ENCODE measurements around the gene AQP12A. TPM values are rescaled to one million over a fixed set of nuclear protein-coding genes. Genes with fewer than 3 reads are reported as not detected.

AQP12A gene
- total and polyA plus RNA-seq, 2 donors (not counting 1 experiment from before 2014, with no cell fraction given): not detected

DNA sequence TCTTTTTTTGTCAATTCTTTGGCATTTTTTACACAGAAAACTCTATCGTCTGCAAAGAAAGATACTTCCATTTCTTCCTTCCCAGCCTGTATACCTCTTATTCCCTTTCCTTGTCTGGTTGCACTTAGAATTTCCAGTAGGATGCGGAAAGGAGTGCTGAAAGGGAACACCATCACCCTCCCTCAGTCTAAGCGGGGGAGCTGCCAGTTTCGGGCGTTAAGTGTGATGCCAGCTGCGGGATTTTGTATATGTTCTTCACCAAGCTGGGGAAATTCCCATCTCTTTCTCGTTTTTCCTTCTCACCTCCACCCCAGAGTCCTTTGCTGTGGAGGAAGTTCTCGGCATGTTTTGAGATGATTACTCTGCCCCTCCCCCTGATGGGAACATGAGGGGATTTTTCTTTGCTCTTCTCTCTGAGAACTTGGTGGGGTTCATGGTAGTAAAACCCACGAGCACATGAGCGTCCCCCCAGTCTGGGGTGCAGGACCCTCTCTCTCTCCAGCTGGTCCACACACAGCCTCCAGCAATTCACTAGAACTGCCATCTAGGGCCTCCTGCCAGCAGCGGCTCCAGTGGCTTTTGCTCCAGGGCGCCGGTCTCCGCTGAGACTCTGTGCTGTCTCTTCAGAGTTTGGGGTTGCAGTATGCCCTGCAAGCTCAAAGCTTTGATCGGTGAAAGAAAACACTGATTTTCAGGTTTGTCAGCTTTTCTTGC, 15.5 kb downstream of the AQP12A start:
- Histone ChIP-seq H3K79me2 (ENCODE audit: control insufficient read depth, insufficient read depth, low read length) (no peaks in the 10 kb centered on the region), H3K9me3 (ENCODE audit: control insufficient read depth, insufficient read depth, low read depth, low read length) (no peaks in the 10 kb centered on the region)
- TF ChIP-seq CTCF (conservative IDR thresholded peaks at IDR 0.05 in 1 of 2, IDR thresholded peaks at IDR 0.05 in 1 of 2; ENCODE audit: low read depth in 1 of 2, low read length in 2 of 2): no peak
- no peak for TF ChIP-seq EZH2 (IDR thresholded peaks at IDR 0.05; ENCODE audit: low read length, missing control alignments)

DNA sequence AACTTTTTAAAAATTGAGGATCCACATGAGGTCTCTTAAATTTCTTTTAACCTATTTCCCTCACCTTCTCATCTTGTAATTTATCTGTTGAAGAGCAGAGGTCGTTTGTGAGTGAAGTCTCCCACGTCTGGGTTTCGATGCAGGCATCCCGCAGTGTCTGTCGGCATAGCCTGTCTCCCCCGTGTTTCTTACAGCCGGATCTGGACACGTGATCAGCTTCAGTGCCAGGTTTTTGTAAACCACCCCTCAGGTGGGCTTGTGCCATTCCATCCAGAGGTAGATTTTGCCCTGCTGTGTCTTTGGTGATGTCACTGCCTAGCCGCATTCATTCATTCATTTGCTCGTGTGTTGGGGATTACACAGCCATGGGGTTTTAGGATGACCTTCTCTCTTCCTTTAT, 16.2 kb downstream of the AQP12A start:
- H3K79me2 ChIP-seq (ENCODE audit: control insufficient read depth, insufficient read depth, low read length): no peaks in the 10 kb centered on the region
- DNase-seq (ENCODE audit: low read depth in 2 of 2): no peak
- no peaks in the 10 kb centered on the region for H3K4me1 ChIP-seq (ENCODE audit: control insufficient read depth, extremely low read depth, insufficient read depth, low read length)
- no peaks in the 10 kb centered on the region for H4K20me1 ChIP-seq (ENCODE audit: control insufficient read depth, extremely low read depth, insufficient read depth, low read length)
- no peak overlapping the region for H3K9ac ChIP-seq (ENCODE audit: insufficient read depth, low read length)
- no peak overlapping the region for H3K4me3 ChIP-seq (replicated peaks in 1 of 4; ENCODE audit: control extremely low read depth in 1 of 4, insufficient read depth in 1 of 4, low read depth in 3 of 4, low read length in 4 of 4)
- H2AFZ ChIP-seq (ENCODE audit: low read length): no peak overlapping the region
- no peak for TF ChIP-seq EZH2 (IDR thresholded peaks at IDR 0.05; ENCODE audit: low read length, missing control alignments)
- TF ChIP-seq CTCF (conservative IDR thresholded peaks at IDR 0.05 in 1 of 2, IDR thresholded peaks at IDR 0.05 in 1 of 2; ENCODE audit: low read depth in 1 of 2, low read length in 2 of 2): no peak
- H3K9me3 ChIP-seq (ENCODE audit: control insufficient read depth, insufficient read depth, low read depth, low read length): no peaks in the 10 kb centered on the region
- H3K27ac ChIP-seq (ENCODE audit: insufficient read depth, low read length): no peak overlapping the region
- H3K27me3 ChIP-seq (ENCODE audit: control insufficient read depth, insufficient read depth, low read length): peaks cover 15% of the 10 kb centered on the region
- no peak overlapping the region for H3K4me2 ChIP-seq (ENCODE audit: extremely low read depth, insufficient read depth, low read length)
- H3K36me3 ChIP-seq (ENCODE audit: control insufficient read depth, insufficient read depth, low read length): no peaks in the 10 kb centered on the region

More for the DNA sequence above, 15.5 kb downstream of the AQP12A start:
- H3K36me3 ChIP-seq (ENCODE audit: control insufficient read depth, insufficient read depth, low read length): no peaks in the 10 kb centered on the region
- DNase-seq (ENCODE audit: low read depth in 2 of 2): no peak
- H3K4me2 ChIP-seq (ENCODE audit: extremely low read depth, insufficient read depth, low read length): no peak overlapping the region
- no peak overlapping the region for H3K9ac ChIP-seq (ENCODE audit: insufficient read depth, low read length)
- no peaks in the 10 kb centered on the region for H3K4me1 ChIP-seq (ENCODE audit: control insufficient read depth, extremely low read depth, insufficient read depth, low read length)
- H2AFZ ChIP-seq (ENCODE audit: low read length): no peak overlapping the region
- no peaks in the 10 kb centered on the region for H4K20me1 ChIP-seq (ENCODE audit: control insufficient read depth, extremely low read depth, insufficient read depth, low read length)
- peaks cover 15% of the 10 kb centered on the region for H3K27me3 ChIP-seq (ENCODE audit: control insufficient read depth, insufficient read depth, low read length)
- H3K4me3 ChIP-seq (replicated peaks in 1 of 4; ENCODE audit: control extremely low read depth in 1 of 4, insufficient read depth in 1 of 4, low read depth in 3 of 4, low read length in 4 of 4): no peak overlapping the region
- no peak overlapping the region for H3K27ac ChIP-seq (ENCODE audit: insufficient read depth, low read length)

GRCh38 chr2:240708457-240708856, 16.8 kb downstream of the AQP12A start:
- TF ChIP-seq CTCF (conservative IDR thresholded peaks at IDR 0.05 in 1 of 2, IDR thresholded peaks at IDR 0.05 in 1 of 2; ENCODE audit: low read depth in 1 of 2, low read length in 2 of 2): no peak
- no peak for TF ChIP-seq EZH2 (IDR thresholded peaks at IDR 0.05; ENCODE audit: low read length, missing control alignments)
- H3K27me3 ChIP-seq (ENCODE audit: control insufficient read depth, insufficient read depth, low read length): peaks cover 15% of the 10 kb centered on the region
- H3K27ac ChIP-seq (ENCODE audit: insufficient read depth, low read length): no peak overlapping the region
- no peak overlapping the region for H3K4me3 ChIP-seq (replicated peaks in 1 of 4; ENCODE audit: control extremely low read depth in 1 of 4, insufficient read depth in 1 of 4, low read depth in 3 of 4, low read length in 4 of 4)
- H3K4me1 ChIP-seq (ENCODE audit: control insufficient read depth, extremely low read depth, insufficient read depth, low read length): no peaks in the 10 kb centered on the region
- H3K36me3 ChIP-seq (ENCODE audit: control insufficient read depth, insufficient read depth, low read length): no peaks in the 10 kb centered on the region
- H3K9me3 ChIP-seq (ENCODE audit: control insufficient read depth, insufficient read depth, low read depth, low read length): no peaks in the 10 kb centered on the region
- no peak overlapping the region for H3K9ac ChIP-seq (ENCODE audit: insufficient read depth, low read length)
- no peak for DNase-seq (ENCODE audit: low read depth in 2 of 2)
- no peak overlapping the region for H2AFZ ChIP-seq (ENCODE audit: low read length)
- no peaks in the 10 kb centered on the region for H3K79me2 ChIP-seq (ENCODE audit: control insufficient read depth, insufficient read depth, low read length)
- H4K20me1 ChIP-seq (ENCODE audit: control insufficient read depth, extremely low read depth, insufficient read depth, low read length): no peaks in the 10 kb centered on the region
- no peak overlapping the region for H3K4me2 ChIP-seq (ENCODE audit: extremely low read depth, insufficient read depth, low read length)
